HepG2 (cell line): ENCODE measurements around the gene ARVCF. TPM values are rescaled to one million over a fixed set of nuclear protein-coding genes. Genes with fewer than 3 reads are reported as not detected.

Source experiments
- CENPBD1 ChIP-seq: sonication (generic); formaldehyde crosslinking; IDR thresholded peaks from 2 replicates; pipeline ENCODE4 v1.8.0; 2022; ENCODE audit warnings: missing genetic modification reagents, low read depth, mild to moderate bottlenecking, borderline replicate concordance
- GLMP ChIP-seq: sonication (generic); formaldehyde crosslinking; IDR thresholded peaks from 2 replicates; pipeline ENCODE4 v1.9.0; 2021; ENCODE audit warnings: missing genetic modification reagents, mild to moderate bottlenecking, borderline replicate concordance
- KAT2B ChIP-seq: fragments of 150-350 bp; IDR thresholded peaks from 2 replicates; pipeline ENCODE4 v1.6.1; 2014; ENCODE audit warnings: low read depth, low read length, borderline replicate concordance
- KDM4B ChIP-seq: sonication (generic); formaldehyde crosslinking; IDR thresholded peaks from 2 replicates; pipeline ENCODE4 v1.4.0; 2020; ENCODE audit warnings: missing genetic modification reagents
- MXD4 ChIP-seq: IDR thresholded peaks from 2 replicates; pipeline ENCODE4 v1.6.1; 2016; ENCODE audit warnings: mild to moderate bottlenecking, missing biosample characterization, missing genetic modification reagents
- NFKBIZ ChIP-seq: IDR thresholded peaks from 2 replicates; pipeline ENCODE4 v1.6.1; 2018; ENCODE audit warnings: missing genetic modification reagents, missing compliant biosample characterization
- PTBP1 ChIP-seq: fragments of 200-400 bp; formaldehyde crosslinking; IDR thresholded peaks from 2 replicates; pipeline ENCODE4 v1.6.1; 2018; ENCODE audit warnings: low read length, low read depth; ENCODE audit not compliant: poor library complexity, severe bottlenecking
- SIX1 ChIP-seq: sonication (generic); formaldehyde crosslinking; IDR thresholded peaks from 2 replicates; pipeline ENCODE4 v1.4.0; 2020; ENCODE audit warnings: missing genetic modification reagents, borderline replicate concordance
- SP2 ChIP-seq: sonication (generic); formaldehyde crosslinking; IDR thresholded peaks from 2 replicates; pipeline ENCODE4 v1.5.1; 2020; ENCODE audit warnings: mild to moderate bottlenecking, missing genetic modification reagents
- TFE3 ChIP-seq: IDR thresholded peaks from 2 replicates; pipeline ENCODE4 v1.6.1; 2016
- ZBTB34 ChIP-seq: sonication (generic); formaldehyde crosslinking; IDR thresholded peaks from 2 replicates; pipeline ENCODE4 v1.8.0; 2022; ENCODE audit warnings: mild to moderate bottlenecking, missing genetic modification reagents
- ZBTB7B ChIP-seq: sonication (generic); formaldehyde crosslinking; IDR thresholded peaks from 2 replicates; pipeline ENCODE4 v1.4.0; 2020; ENCODE audit warnings: missing genetic modification reagents
- ZNF10 ChIP-seq: sonication (generic); formaldehyde crosslinking; IDR thresholded peaks from 2 replicates; pipeline ENCODE4 v1.4.0; 2020; ENCODE audit warnings: mild to moderate bottlenecking, low read depth, missing genetic modification reagents, borderline replicate concordance
- ZNF274 ChIP-seq: sonication (generic); formaldehyde crosslinking; IDR thresholded peaks from 2 replicates; pipeline ENCODE4 v1.5.1; 2020; ENCODE audit warnings: mild to moderate bottlenecking, missing genetic modification reagents
- ZNF3 ChIP-seq: IDR thresholded peaks from 2 replicates; pipeline ENCODE4 v1.7.0; 2017; ENCODE audit warnings: inconsistent platforms
- ZNF576 ChIP-seq: sonication (generic); formaldehyde crosslinking; IDR thresholded peaks from 2 replicates; pipeline ENCODE4 v1.4.0; 2020; ENCODE audit warnings: mild to moderate bottlenecking, missing genetic modification reagents
- ZNF780A ChIP-seq: sonication (generic); formaldehyde crosslinking; IDR thresholded peaks from 2 replicates; pipeline ENCODE4 v1.8.0; 2022; ENCODE audit warnings: mild to moderate bottlenecking, missing genetic modification reagents, moderate library complexity
- polyA plus RNA-seq, 8 experiments: library from polyadenylated mRNA; depleted of rRNA in 3 of 8; stranded (reverse) in 7 of 8; unstranded in 1 of 8; fragments of >200 nt; fragmentation: Illumina TruSeq in 4 of 8; extraction: Trizol in 4 of 8; gene quantifications; 2 replicates each; pipeline versions ENCODE4 v1.2.1 to v1.2.3, GENCODE V29; 2011 to 2016; ENCODE audit warnings: low read depth in 4 of 8, missing spikeins in 1 of 8, mixed read lengths in 1 of 8; ENCODE audit not compliant: insufficient read depth in 1 of 8
- total RNA-seq, 5 experiments: library from RNA; depleted of rRNA; stranded (reverse); fragments of >200 nt; fragmentation: Illumina TruSeq; extraction: Trizol; gene quantifications; 2 replicates each; pipeline ENCODE4 v1.2.3, GENCODE V29; 2016; ENCODE audit warnings: low read depth in 1 of 5

The ARVCF gene
- total and polyA plus RNA-seq, 2 of the 13 experiments (the other 11 are each of a cell fraction or from before 2014, with no cell fraction given), result 16.4 to 17.7 TPM

GRCh38 chr22:19957445-19957844, 59.2 kb downstream of the ARVCF start (continued):
- TF ChIP-seq CENPBD1 (CRISPR knock-in tag), result no peak
- no peak for TF ChIP-seq SIX1 (CRISPR knock-in tag)
- no peak for TF ChIP-seq NFKBIZ
- TF ChIP-seq SP2 (CRISPR knock-in tag), result no peak
- 0 out of 2 replicates have a peak, but pooled peaks have one; percentile 36 for TF ChIP-seq TFE3 (CRISPR knock-in tag)
- TF ChIP-seq ZNF780A (CRISPR knock-in tag), result no peak
- no peak for TF ChIP-seq ZNF10 (CRISPR knock-in tag)
- no peak for TF ChIP-seq ZBTB7B
- TF ChIP-seq KAT2B, result no peak
- no peak for TF ChIP-seq ZBTB34 (CRISPR knock-in tag)
- no peak for TF ChIP-seq ZNF576
- no peak for TF ChIP-seq ZNF3 (CRISPR knock-in tag)
- peak; percentile 49; the same call in 1 of the 2 replicates for TF ChIP-seq ZNF274 (CRISPR knock-in tag)
- no peak for TF ChIP-seq PTBP1
- TF ChIP-seq GLMP (CRISPR knock-in tag), result no peak
- TF ChIP-seq MXD4 (CRISPR knock-in tag), result no peak; the same call in 1 of the 2 replicates
- TF ChIP-seq KDM4B (CRISPR knock-in tag), result no peak
